ENCODE measurements around the gene ASB10.

GRCh38 chr7:151142686-151143040, 44.4 kb downstream of the ASB10 start:
- TF ChIP-seq CTCF (IDR thresholded peaks at IDR 0.05) (no peak), POLR2A (IDR thresholded peaks at IDR 0.05) (no peak)
